Measurements from ENCODE around the gene UBE2Q2.

The UBE2Q2 gene

GRCh38 chr15:75808563-75808962 is 34.7 kb upstream of the UBE2Q2 start:
- DNase-seq: no peak
- Histone ChIP-seq H3K4me1 (no peaks in the 10 kb centered on the region), H3K9me3 (no peaks in the 10 kb centered on the region), H3K4me3 (ENCODE audit: low read depth, low read length) (no peak overlapping the region), H3K36me3 (no peaks in the 10 kb centered on the region), H3K27me3 (no peaks in the 10 kb centered on the region)
- no peak for TF ChIP-seq CTCF (IDR thresholded peaks at IDR 0.05; ENCODE audit: low read depth, low read length)

GRCh38 chr15:75809986-75810750 is 33.1 kb upstream of the UBE2Q2 start:
- peak; percentile 36 for DNase-seq

GRCh38 chr15:75810874-75811498 is 32.3 kb upstream of the UBE2Q2 start:
- no peak for TF ChIP-seq CTCF (IDR thresholded peaks at IDR 0.05; ENCODE audit: low read depth, low read length)
- Histone ChIP-seq H3K9me3 (no peaks in the 10 kb centered on the region), H3K4me3 (ENCODE audit: low read depth, low read length) (no peak overlapping the region), H3K27me3 (no peaks in the 10 kb centered on the region), H3K4me1 (no peaks in the 10 kb centered on the region), H3K36me3 (no peaks in the 10 kb centered on the region)
- DNase-seq: no peak

More at GRCh38 chr15:75809986-75810750, 33.1 kb upstream of the UBE2Q2 start:
- Histone ChIP-seq H3K27me3 (no peaks in the 10 kb centered on the region), H3K9me3 (no peaks in the 10 kb centered on the region), H3K36me3 (no peaks in the 10 kb centered on the region), H3K4me3 (ENCODE audit: low read depth, low read length) (no peak overlapping the region), H3K4me1 (no peaks in the 10 kb centered on the region)
- TF ChIP-seq CTCF (IDR thresholded peaks at IDR 0.05; ENCODE audit: low read depth, low read length): peak; percentile 55

GRCh38 chr15:75811626-75812025 is 31.6 kb upstream of the UBE2Q2 start:
- Histone ChIP-seq H3K9me3 (no peaks in the 10 kb centered on the region), H3K36me3 (no peaks in the 10 kb centered on the region), H3K27me3 (no peaks in the 10 kb centered on the region), H3K4me1 (no peaks in the 10 kb centered on the region), H3K4me3 (ENCODE audit: low read depth, low read length) (no peak overlapping the region)
- TF ChIP-seq CTCF (IDR thresholded peaks at IDR 0.05; ENCODE audit: low read depth, low read length): no peak
- no peak for DNase-seq

GRCh38 chr15:75814794-75815193 is 28.5 kb upstream of the UBE2Q2 start:
- TF ChIP-seq CTCF (IDR thresholded peaks at IDR 0.05; ENCODE audit: low read depth, low read length): no peak
- Histone ChIP-seq H3K36me3 (no peaks in the 10 kb centered on the region), H3K4me3 (ENCODE audit: low read depth, low read length) (no peak overlapping the region), H3K9me3 (no peaks in the 10 kb centered on the region), H3K4me1 (no peaks in the 10 kb centered on the region), H3K27me3 (no peaks in the 10 kb centered on the region)
- no peak for DNase-seq
